Measurements from ENCODE around the gene ADAM10.

DNA sequence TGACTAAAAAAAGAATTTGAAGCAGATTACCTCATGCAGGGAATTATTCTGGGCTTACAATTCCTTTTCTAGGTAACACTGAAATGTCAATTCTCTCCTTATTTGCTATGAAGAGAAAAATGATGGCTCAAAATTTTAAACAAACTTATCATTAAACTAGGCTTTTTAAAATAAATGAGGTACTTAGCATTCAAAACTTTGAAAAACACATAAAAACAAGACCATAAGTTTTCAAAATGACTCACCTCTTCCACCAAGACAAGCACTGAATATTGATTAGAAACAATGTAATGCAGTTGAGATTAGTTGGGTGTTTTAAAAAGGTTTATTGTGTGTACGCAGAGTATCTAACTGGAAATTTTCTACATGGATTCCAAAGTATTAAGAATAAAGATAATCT lies 154.6 kb downstream of the ADAM10 start:
- TF ChIP-seq, protein P1, sequence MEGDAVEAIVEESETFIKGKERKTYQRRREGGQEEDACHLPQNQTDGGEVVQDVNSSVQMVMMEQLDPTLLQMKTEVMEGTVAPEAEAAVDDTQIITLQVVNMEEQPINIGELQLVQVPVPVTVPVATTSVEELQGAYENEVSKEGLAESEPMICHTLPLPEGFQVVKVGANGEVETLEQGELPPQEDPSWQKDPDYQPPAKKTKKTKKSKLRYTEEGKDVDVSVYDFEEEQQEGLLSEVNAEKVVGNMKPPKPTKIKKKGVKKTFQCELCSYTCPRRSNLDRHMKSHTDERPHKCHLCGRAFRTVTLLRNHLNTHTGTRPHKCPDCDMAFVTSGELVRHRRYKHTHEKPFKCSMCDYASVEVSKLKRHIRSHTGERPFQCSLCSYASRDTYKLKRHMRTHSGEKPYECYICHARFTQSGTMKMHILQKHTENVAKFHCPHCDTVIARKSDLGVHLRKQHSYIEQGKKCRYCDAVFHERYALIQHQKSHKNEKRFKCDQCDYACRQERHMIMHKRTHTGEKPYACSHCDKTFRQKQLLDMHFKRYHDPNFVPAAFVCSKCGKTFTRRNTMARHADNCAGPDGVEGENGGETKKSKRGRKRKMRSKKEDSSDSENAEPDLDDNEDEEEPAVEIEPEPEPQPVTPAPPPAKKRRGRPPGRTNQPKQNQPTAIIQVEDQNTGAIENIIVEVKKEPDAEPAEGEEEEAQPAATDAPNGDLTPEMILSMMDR (IDR thresholded peaks at IDR 0.05; ENCODE audit: low read length) = no peak
- no peak for TF ChIP-seq EZH2 (IDR thresholded peaks at IDR 0.05; ENCODE audit: borderline replicate concordance, low read length)

Data from OCI-LY1 (cell line).